Panc1 (cell line): ENCODE results near the gene LEKR1. TPM values are rescaled to one million over a fixed set of nuclear protein-coding genes. Genes with fewer than 3 reads are reported as not detected.

Experiments used
- ATAC-seq: fragments of 200-7000 bp; cut with Tn5 transposase; 2 replicates; pipeline ENCODE4 v1.9.1; 2020; ENCODE audit warnings: mild to moderate bottlenecking, moderate library complexity
- BruUV-seq: library from RNA; stranded (reverse); fragments of 400-500 nt; replicated peaks from 2 replicates; lab custom pipeline; 2021; lab: Mats Ljungman, UMichigan
- CTCF ChIA-PET: fragments of 300-600 bp; sonication (Branson Sonifier 250); formaldehyde crosslinking; loops from one replicate; lab custom pipeline; 2022; ENCODE audit warnings: antibody characterized with exemption; lab: Charles Lee
- POLR2A ChIA-PET: fragments of 300-600 bp; sonication (Branson Sonifier 250); formaldehyde crosslinking; loops from one replicate; lab custom pipeline; 2022; ENCODE audit warnings: antibody characterized with exemption; lab: Charles Lee
- DNase-seq: peaks from one replicate; pipeline ENCODE4 v3.0.0-alpha.2; 2010; ENCODE audit warnings: low read depth, low spot score
- H3K27ac ChIP-seq: 2 replicates; pipeline ENCODE4 v1.5.1; 2011; ENCODE audit warnings: mild to moderate bottlenecking, low read length, inconsistent platforms
- H3K27me3 ChIP-seq: fragments of 200-500 bp; sonication (Bioruptor generic); 2 replicates; pipeline ENCODE4 v1.6.0; 2014; ENCODE audit warnings: low read length, inconsistent platforms; ENCODE audit not compliant: control insufficient read depth, insufficient read depth
- H3K36me3 ChIP-seq: fragments of 200-500 bp; sonication (Bioruptor generic); 2 replicates; pipeline ENCODE4 v1.5.1; 2014; ENCODE audit warnings: inconsistent platforms, mild to moderate bottlenecking, low read length, moderate library complexity; ENCODE audit not compliant: control insufficient read depth, insufficient read depth
- H3K4me1 ChIP-seq: 2 replicates; pipeline ENCODE4 v1.5.1; 2011; ENCODE audit warnings: inconsistent platforms, mild to moderate bottlenecking, low read length, moderate library complexity; ENCODE audit not compliant: control insufficient read depth, insufficient read depth
- H3K4me3 ChIP-seq, 2 experiments: 2 replicates each; pipeline ENCODE4 v1.5.1; 2011 to 2012; ENCODE audit warnings: low read depth in 2 of 2, low read length in 2 of 2, mild to moderate bottlenecking in 2 of 2, inconsistent platforms in 1 of 2, moderate library complexity in 1 of 2
- H3K9me3 ChIP-seq: fragments of 200-500 bp; sonication (Bioruptor generic); 2 replicates; pipeline ENCODE4 v1.5.1; 2014; ENCODE audit warnings: low read depth, mild to moderate bottlenecking, inconsistent platforms, low read length, moderate library complexity; ENCODE audit not compliant: control insufficient read depth, insufficient read depth
- POLR2AphosphoS5 ChIP-seq: IDR thresholded peaks from 2 replicates; pipeline ENCODE4 v1.6.1; 2012; ENCODE audit warnings: mild to moderate bottlenecking, low read depth, low read length, moderate library complexity
- SIN3A ChIP-seq: IDR thresholded peaks from 2 replicates; pipeline ENCODE4 v1.6.1; 2012; ENCODE audit warnings: low read depth, mild to moderate bottlenecking, low read length, moderate library complexity, borderline replicate concordance; ENCODE audit not compliant: insufficient read depth
- TCF7L2 ChIP-seq: IDR thresholded peaks from 2 replicates; pipeline ENCODE4 v1.6.1; 2011; ENCODE audit warnings: mild to moderate bottlenecking, low read depth, low read length, inconsistent platforms
- in situ Hi-C: cut with HindIII; loops from 2 replicates; pipeline ENCODE4 v1.10.0; 2016; ENCODE audit warnings: low sequenced_read_pairs, low pct_unique_long_range_greater_than_20kb
- intact Hi-C: fragments of 100-400 bp; cut with micrococcal nuclease; formaldehyde crosslinking; loops from one replicate; pipeline ENCODE4 v1.10.0; 2022; ENCODE audit not compliant: unreplicated experiment
- total RNA-seq: library from RNA; stranded (reverse); gene quantifications from one replicate; pipeline ENCODE4 v1.2.1, GENCODE V29; 2021; ENCODE audit not compliant: unreplicated experiment
- TF ChIP-seq, protein P1 (sequence below), 2 experiments: IDR thresholded peaks; 2 replicates each; pipeline ENCODE4 v1.6.1; 2011 to 2012; ENCODE audit warnings: low read depth in 2 of 2, control low read depth in 1 of 2, low read length in 1 of 2, mild to moderate bottlenecking in 1 of 2, moderate library complexity in 1 of 2; ENCODE audit not compliant: insufficient read depth in 1 of 2
- TF ChIP-seq, protein P2 (sequence below): fragments of 450-650 bp; IDR thresholded peaks from 2 replicates; pipeline ENCODE4 v1.5.1; 2017; ENCODE audit warnings: mild to moderate bottlenecking

Gene LEKR1
- total RNA-seq, 1 experiment from 2014 or later, result not detected

DNA sequence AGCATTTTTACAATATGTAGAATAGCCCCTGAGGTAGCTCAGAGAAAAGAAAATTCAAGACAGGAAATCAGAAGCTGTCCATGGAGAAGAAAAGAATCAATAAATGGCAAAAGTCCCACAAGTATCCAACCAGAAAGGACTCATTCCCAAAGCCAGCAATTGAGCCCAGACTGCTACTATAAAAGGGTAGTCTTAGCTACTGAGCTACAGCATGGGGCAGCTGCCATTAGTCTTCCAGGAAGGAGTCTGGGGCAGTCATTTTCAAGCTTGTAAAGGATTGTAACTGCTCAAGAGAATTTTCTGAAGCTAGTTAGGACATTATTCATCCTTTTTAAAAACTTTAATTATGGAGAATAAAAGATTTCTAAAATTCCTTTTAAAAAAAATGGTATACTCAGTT is 10.5 kb downstream of the LEKR1 start:
- Histone ChIP-seq H3K36me3 (no peaks in the 10 kb centered on the region), H3K27ac (no peak overlapping the region), H3K4me3 (no peak overlapping the region), H3K9me3 (no peaks in the 10 kb centered on the region), H3K4me1 (no peaks in the 10 kb centered on the region), H3K27me3 (no peaks in the 10 kb centered on the region)
- in situ Hi-C loops (no loop called here), intact Hi-C loops (no loop called here)
- BruUV-seq, result no TSS peak
- no peak for TF ChIP-seq SIN3A
- no peak for TF ChIP-seq POLR2AphosphoS5
- TF ChIP-seq, protein P1, sequence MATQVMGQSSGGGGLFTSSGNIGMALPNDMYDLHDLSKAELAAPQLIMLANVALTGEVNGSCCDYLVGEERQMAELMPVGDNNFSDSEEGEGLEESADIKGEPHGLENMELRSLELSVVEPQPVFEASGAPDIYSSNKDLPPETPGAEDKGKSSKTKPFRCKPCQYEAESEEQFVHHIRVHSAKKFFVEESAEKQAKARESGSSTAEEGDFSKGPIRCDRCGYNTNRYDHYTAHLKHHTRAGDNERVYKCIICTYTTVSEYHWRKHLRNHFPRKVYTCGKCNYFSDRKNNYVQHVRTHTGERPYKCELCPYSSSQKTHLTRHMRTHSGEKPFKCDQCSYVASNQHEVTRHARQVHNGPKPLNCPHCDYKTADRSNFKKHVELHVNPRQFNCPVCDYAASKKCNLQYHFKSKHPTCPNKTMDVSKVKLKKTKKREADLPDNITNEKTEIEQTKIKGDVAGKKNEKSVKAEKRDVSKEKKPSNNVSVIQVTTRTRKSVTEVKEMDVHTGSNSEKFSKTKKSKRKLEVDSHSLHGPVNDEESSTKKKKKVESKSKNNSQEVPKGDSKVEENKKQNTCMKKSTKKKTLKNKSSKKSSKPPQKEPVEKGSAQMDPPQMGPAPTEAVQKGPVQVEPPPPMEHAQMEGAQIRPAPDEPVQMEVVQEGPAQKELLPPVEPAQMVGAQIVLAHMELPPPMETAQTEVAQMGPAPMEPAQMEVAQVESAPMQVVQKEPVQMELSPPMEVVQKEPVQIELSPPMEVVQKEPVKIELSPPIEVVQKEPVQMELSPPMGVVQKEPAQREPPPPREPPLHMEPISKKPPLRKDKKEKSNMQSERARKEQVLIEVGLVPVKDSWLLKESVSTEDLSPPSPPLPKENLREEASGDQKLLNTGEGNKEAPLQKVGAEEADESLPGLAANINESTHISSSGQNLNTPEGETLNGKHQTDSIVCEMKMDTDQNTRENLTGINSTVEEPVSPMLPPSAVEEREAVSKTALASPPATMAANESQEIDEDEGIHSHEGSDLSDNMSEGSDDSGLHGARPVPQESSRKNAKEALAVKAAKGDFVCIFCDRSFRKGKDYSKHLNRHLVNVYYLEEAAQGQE (IDR thresholded peaks at IDR 0.05; ENCODE audit: insufficient read depth in 1 of 2, low read depth in 2 of 2, low read length in 1 of 2), result no peak
- TF ChIP-seq TCF7L2, result no peak
- TF ChIP-seq, protein P2, sequence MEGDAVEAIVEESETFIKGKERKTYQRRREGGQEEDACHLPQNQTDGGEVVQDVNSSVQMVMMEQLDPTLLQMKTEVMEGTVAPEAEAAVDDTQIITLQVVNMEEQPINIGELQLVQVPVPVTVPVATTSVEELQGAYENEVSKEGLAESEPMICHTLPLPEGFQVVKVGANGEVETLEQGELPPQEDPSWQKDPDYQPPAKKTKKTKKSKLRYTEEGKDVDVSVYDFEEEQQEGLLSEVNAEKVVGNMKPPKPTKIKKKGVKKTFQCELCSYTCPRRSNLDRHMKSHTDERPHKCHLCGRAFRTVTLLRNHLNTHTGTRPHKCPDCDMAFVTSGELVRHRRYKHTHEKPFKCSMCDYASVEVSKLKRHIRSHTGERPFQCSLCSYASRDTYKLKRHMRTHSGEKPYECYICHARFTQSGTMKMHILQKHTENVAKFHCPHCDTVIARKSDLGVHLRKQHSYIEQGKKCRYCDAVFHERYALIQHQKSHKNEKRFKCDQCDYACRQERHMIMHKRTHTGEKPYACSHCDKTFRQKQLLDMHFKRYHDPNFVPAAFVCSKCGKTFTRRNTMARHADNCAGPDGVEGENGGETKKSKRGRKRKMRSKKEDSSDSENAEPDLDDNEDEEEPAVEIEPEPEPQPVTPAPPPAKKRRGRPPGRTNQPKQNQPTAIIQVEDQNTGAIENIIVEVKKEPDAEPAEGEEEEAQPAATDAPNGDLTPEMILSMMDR, result no peak
- no peak for DNase-seq
- ATAC-seq, result no peak
- POLR2A ChIA-PET, result no interaction called here
- CTCF ChIA-PET, result no interaction called here

DNA sequence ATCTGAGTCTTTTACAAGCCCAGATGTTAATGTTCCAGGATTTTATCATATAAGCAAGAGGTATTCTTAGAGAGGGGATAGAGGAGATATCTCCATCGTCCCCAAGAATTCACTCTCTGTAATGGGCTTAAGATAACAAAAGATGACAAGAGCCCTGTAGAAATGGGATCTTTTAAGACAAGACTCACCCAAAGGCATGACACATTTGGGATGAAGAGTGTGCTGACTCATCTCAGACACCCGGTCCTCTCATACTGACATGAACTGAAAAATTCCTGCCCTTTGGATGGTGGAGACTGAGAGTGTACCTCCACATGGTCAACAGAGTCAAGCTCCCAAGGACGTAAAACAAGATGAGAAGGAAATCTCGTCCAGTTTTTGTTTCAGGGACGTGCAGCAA is 11.0 kb downstream of the LEKR1 start:
- TF ChIP-seq, protein P1 (IDR thresholded peaks at IDR 0.05; ENCODE audit: insufficient read depth in 1 of 2, low read depth in 2 of 2, low read length in 1 of 2), result no peak
- TF ChIP-seq, protein P2, result no peak
- TF ChIP-seq SIN3A (no peak), TCF7L2 (no peak), POLR2AphosphoS5 (no peak)
- CTCF ChIA-PET, result no interaction called here

More for the DNA sequence above, 11.0 kb downstream of the LEKR1 start:
- POLR2A ChIA-PET, result no interaction called here
- Histone ChIP-seq H3K27ac (no peak overlapping the region), H3K4me1 (no peaks in the 10 kb centered on the region), H3K4me3 (no peak overlapping the region), H3K9me3 (no peaks in the 10 kb centered on the region), H3K27me3 (no peaks in the 10 kb centered on the region), H3K36me3 (no peaks in the 10 kb centered on the region)
- in situ Hi-C loops (no loop called here), intact Hi-C loops (no loop called here)
- ATAC-seq (no peak), DNase-seq (no peak)
- BruUV-seq, result no TSS peak
